ENCODE measurements around the gene TAS1R2. TPM values are rescaled to one million over a fixed set of nuclear protein-coding genes. Genes with fewer than 3 reads are reported as not detected.

Gene TAS1R2
- total and polyA plus RNA-seq, 9 of the 15 experiments (the other 6 are each of a cell fraction or from before 2014, with no cell fraction given): not detected

DNA sequence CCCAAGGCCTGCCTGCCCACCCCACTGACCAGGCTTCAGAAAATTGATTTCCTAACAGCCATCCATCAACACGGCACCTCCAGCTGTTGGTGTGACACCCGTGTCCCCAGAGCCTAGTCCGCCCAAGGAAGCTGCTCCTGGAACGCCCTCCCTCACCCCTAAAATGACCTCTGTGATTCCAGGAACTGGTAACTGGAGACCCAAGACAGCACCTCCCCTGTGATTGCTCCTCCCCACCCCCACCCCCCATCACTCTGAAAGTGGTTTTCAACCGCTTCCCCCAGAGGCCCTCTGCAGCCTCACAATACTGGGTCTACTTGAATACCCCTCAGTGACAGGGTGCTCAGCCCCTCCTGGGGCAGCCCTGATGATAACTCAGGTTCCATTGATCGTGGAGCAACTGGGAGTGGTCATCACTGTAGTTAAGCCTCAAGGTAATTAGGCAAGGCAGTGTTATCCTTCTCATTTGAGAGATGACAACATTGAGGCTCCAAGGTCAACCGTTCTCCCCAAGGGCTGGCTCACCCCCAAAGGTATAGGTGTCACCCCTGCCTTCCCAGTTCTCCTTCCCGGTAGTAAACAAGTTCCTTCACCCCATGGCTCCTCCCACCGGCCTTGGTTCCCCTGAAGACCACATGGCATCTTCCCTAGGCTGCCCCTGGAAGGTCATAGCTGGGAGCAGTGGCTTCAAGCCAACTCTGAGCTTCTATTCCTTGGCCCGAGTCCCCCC is 52.0 kb downstream of the TAS1R2 start (continued):
- TF ChIP-seq IRF2 (CRISPR knock-in tag; IDR thresholded peaks at IDR 0.05): no peak
- TF ChIP-seq C11orf30 (IDR thresholded peaks at IDR 0.05; ENCODE audit: low read depth): no peak
- no peak for TF ChIP-seq MTF1 (CRISPR knock-in tag; IDR thresholded peaks at IDR 0.05; ENCODE audit: borderline replicate concordance)
- TF ChIP-seq, protein P1, sequence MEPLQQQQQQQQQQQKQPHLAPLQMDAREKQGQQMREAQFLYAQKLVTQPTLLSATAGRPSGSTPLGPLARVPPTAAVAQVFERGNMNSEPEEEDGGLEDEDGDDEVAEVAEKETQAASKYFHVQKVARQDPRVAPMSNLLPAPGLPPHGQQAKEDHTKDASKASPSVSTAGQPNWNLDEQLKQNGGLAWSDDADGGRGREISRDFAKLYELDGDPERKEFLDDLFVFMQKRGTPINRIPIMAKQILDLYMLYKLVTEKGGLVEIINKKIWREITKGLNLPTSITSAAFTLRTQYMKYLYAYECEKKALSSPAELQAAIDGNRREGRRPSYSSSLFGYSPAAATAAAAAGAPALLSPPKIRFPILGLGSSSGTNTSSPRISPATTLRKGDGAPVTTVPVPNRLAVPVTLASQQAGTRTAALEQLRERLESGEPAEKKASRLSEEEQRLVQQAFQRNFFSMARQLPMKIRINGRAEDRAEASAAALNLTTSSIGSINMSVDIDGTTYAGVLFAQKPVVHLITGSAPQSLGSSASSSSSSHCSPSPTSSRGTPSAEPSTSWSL (CRISPR knock-in tag; IDR thresholded peaks at IDR 0.05; ENCODE audit: borderline replicate concordance): no peak
- TF ChIP-seq BCOR (IDR thresholded peaks at IDR 0.05): 0 out of 2 replicates have a peak, but pooled peaks have one; percentile 62
- TF ChIP-seq, protein P2, sequence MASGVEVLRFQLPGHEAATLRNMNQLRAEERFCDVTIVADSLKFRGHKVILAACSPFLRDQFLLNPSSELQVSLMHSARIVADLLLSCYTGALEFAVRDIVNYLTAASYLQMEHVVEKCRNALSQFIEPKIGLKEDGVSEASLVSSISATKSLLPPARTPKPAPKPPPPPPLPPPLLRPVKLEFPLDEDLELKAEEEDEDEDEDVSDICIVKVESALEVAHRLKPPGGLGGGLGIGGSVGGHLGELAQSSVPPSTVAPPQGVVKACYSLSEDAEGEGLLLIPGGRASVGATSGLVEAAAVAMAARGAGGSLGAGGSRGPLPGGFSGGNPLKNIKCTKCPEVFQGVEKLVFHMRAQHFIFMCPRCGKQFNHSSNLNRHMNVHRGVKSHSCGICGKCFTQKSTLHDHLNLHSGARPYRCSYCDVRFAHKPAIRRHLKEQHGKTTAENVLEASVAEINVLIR (CRISPR knock-in tag; IDR thresholded peaks at IDR 0.05): no peak
- TF ChIP-seq, protein P3, sequence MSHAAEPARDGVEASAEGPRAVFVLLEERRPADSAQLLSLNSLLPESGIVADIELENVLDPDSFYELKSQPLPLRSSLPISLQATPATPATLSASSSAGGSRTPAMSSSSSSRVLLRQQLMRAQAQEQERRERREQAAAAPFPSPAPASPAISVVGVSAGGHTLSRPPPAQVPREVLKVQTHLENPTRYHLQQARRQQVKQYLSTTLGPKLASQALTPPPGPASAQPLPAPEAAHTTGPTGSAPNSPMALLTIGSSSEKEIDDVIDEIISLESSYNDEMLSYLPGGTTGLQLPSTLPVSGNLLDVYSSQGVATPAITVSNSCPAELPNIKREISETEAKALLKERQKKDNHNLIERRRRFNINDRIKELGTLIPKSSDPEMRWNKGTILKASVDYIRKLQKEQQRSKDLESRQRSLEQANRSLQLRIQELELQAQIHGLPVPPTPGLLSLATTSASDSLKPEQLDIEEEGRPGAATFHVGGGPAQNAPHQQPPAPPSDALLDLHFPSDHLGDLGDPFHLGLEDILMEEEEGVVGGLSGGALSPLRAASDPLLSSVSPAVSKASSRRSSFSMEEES (CRISPR knock-in tag; IDR thresholded peaks at IDR 0.05): no peak
- TF ChIP-seq RCOR1 (IDR thresholded peaks at IDR 0.05; ENCODE audit: borderline replicate concordance in 1 of 2, low read depth in 2 of 2, low read length in 2 of 2): peak; percentile 19 to 85; a peak in 3 of 4 replicates
- no peak for TF ChIP-seq ELF4 (CRISPR knock-in tag; IDR thresholded peaks at IDR 0.05)
- TF ChIP-seq ZFP1 (CRISPR knock-in tag; IDR thresholded peaks at IDR 0.05): no peak
- no peak for TF ChIP-seq TCF3 (CRISPR knock-in tag; IDR thresholded peaks at IDR 0.05)
- TF ChIP-seq, protein P4, sequence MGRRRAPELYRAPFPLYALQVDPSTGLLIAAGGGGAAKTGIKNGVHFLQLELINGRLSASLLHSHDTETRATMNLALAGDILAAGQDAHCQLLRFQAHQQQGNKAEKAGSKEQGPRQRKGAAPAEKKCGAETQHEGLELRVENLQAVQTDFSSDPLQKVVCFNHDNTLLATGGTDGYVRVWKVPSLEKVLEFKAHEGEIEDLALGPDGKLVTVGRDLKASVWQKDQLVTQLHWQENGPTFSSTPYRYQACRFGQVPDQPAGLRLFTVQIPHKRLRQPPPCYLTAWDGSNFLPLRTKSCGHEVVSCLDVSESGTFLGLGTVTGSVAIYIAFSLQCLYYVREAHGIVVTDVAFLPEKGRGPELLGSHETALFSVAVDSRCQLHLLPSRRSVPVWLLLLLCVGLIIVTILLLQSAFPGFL (CRISPR knock-in tag; IDR thresholded peaks at IDR 0.05): no peak
- TF ChIP-seq, protein P5, sequence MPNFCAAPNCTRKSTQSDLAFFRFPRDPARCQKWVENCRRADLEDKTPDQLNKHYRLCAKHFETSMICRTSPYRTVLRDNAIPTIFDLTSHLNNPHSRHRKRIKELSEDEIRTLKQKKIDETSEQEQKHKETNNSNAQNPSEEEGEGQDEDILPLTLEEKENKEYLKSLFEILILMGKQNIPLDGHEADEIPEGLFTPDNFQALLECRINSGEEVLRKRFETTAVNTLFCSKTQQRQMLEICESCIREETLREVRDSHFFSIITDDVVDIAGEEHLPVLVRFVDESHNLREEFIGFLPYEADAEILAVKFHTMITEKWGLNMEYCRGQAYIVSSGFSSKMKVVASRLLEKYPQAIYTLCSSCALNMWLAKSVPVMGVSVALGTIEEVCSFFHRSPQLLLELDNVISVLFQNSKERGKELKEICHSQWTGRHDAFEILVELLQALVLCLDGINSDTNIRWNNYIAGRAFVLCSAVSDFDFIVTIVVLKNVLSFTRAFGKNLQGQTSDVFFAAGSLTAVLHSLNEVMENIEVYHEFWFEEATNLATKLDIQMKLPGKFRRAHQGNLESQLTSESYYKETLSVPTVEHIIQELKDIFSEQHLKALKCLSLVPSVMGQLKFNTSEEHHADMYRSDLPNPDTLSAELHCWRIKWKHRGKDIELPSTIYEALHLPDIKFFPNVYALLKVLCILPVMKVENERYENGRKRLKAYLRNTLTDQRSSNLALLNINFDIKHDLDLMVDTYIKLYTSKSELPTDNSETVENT (CRISPR knock-in tag; IDR thresholded peaks at IDR 0.05): no peak
- TF ChIP-seq, protein P6, sequence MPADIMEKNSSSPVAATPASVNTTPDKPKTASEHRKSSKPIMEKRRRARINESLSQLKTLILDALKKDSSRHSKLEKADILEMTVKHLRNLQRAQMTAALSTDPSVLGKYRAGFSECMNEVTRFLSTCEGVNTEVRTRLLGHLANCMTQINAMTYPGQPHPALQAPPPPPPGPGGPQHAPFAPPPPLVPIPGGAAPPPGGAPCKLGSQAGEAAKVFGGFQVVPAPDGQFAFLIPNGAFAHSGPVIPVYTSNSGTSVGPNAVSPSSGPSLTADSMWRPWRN (IDR thresholded peaks at IDR 0.05; ENCODE audit: low read depth): peak; percentile 24; the same call in 1 of the 2 replicates
- TF ChIP-seq LCOR (CRISPR knock-in tag; IDR thresholded peaks at IDR 0.05): no peak
- peak; percentile 67 for TF ChIP-seq DPF2 (IDR thresholded peaks at IDR 0.05)
- TF ChIP-seq RFX5 (IDR thresholded peaks at IDR 0.05; ENCODE audit: low read depth, low read length): no peak
- TF ChIP-seq BCL6 (CRISPR knock-in tag; IDR thresholded peaks at IDR 0.05): no peak
- no peak for TF ChIP-seq RBM15 (IDR thresholded peaks at IDR 0.05; ENCODE audit: insufficient read depth, low read length)
- no peak for TF ChIP-seq ELF2 (CRISPR knock-in tag; IDR thresholded peaks at IDR 0.05)
